Epithelial cell of proximal tubule (primary cell): Measurements from ENCODE around the gene SLC10A2. TPM values are rescaled to one million over a fixed set of nuclear protein-coding genes. Genes with fewer than 3 reads are reported as not detected.

Source experiments
- DNase-seq: peaks from one replicate; pipeline ENCODE4 v3.0.0-alpha.2; 2011; ENCODE audit warnings: low read depth
- H3K4me3 ChIP-seq: 2 replicates; pipeline ENCODE4 v1.5.1; 2011; ENCODE audit warnings: low read depth, mild to moderate bottlenecking, low read length
- total RNA-seq: library from RNA; depleted of rRNA; stranded (reverse); fragments of >200 nt; gene quantifications from 2 replicates; pipeline ENCODE4 v1.2.3, GENCODE V29; 2015
- TF ChIP-seq, protein P1 (sequence below): conservative IDR thresholded peaks from 2 replicates; pipeline ENCODE4 v1.5.1; 2012; ENCODE audit warnings: low read depth, mild to moderate bottlenecking, low read length

The SLC10A2 gene
- total RNA-seq, 1 donor from 2014 or later = not detected

GRCh38 chr13:103000157-103000556, 66.1 kb downstream of the SLC10A2 start:
- H3K4me3 ChIP-seq = no peak overlapping the region
- DNase-seq = no peak
- TF ChIP-seq, protein P1, sequence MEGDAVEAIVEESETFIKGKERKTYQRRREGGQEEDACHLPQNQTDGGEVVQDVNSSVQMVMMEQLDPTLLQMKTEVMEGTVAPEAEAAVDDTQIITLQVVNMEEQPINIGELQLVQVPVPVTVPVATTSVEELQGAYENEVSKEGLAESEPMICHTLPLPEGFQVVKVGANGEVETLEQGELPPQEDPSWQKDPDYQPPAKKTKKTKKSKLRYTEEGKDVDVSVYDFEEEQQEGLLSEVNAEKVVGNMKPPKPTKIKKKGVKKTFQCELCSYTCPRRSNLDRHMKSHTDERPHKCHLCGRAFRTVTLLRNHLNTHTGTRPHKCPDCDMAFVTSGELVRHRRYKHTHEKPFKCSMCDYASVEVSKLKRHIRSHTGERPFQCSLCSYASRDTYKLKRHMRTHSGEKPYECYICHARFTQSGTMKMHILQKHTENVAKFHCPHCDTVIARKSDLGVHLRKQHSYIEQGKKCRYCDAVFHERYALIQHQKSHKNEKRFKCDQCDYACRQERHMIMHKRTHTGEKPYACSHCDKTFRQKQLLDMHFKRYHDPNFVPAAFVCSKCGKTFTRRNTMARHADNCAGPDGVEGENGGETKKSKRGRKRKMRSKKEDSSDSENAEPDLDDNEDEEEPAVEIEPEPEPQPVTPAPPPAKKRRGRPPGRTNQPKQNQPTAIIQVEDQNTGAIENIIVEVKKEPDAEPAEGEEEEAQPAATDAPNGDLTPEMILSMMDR = no peak

- DNase-seq = no peak
- H3K4me3 ChIP-seq = no peak overlapping the region
- TF ChIP-seq, protein P1 = no peak
Observed at GRCh38 chr13:102999499-102999898, 66.7 kb downstream of the SLC10A2 start.

Other genes with a start within 250 kb of the SLC10A2 start
- 39.4 and 43.0 TPM in 2 replicates for gene ERCC5, start 220.4 kb downstream of the SLC10A2 start, total RNA-seq